ENCODE data around the gene SH3GL2. TPM values are rescaled to one million over a fixed set of nuclear protein-coding genes. Genes with fewer than 3 reads are reported as not detected.

The SH3GL2 gene
- polyA plus RNA-seq, 3 donors = not detected

DNA sequence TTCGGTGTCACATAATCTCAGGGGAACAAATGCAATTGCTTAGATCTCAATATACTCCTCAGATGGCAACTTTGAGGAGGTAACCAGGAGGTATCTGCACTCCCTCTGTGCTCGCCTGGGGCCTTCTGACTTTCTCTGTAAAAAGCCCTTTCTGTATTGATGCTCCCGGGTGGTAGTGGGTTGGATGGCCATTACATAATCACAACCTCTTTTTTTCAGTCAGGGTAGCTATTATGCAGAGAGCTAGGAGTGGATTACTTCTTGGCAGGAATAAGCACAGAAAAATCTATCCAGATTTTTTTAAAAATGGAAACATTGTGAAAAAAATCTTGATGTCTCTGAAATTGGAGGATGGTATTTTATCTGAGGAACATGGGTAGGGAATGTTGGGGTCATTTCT is 116.6 kb downstream of the SH3GL2 start:
- Mint-ChIP-seq H3K4me3 (no peak overlapping the region), H3K27ac (no peak overlapping the region), H3K9me3 (peaks cover 0 to 9% (median 2%) of the 10 kb centered on the region in 7 donors), H3K36me3 (no peaks in the 10 kb centered on the region), H3K4me1 (no peaks in the 10 kb centered on the region), H3K27me3 (ENCODE audit: low read depth in 3 of 3) (no peaks in the 10 kb centered on the region)
- no peak overlapping the region for H2AFZ ChIP-seq (ENCODE audit: insufficient read depth, low read depth, low read length, poor library complexity, severe bottlenecking)
- H3K4me2 ChIP-seq (replicated peaks; ENCODE audit: extremely low read depth, low read length, poor library complexity, severe bottlenecking) = no peak overlapping the region
- no peaks in the 10 kb centered on the region for H3K4me1 ChIP-seq (ENCODE audit: control insufficient read depth in 1 of 2, insufficient read depth in 2 of 2, low read length in 2 of 2)
- no peaks in the 10 kb centered on the region for H3K27me3 ChIP-seq (ENCODE audit: control insufficient read depth in 2 of 2, insufficient read depth in 2 of 2, low read length in 2 of 2)
- no peaks in the 10 kb centered on the region for H4K20me1 ChIP-seq (ENCODE audit: insufficient read depth, low read length)
- WGBS (ENCODE audit: insufficient coverage) = no CpG with 5 or more reads among the region's 3 CpGs
- DNase-seq = no peak
- peaks cover 0 to 4% of the 10 kb centered on the region in 2 donors for H3K9me3 ChIP-seq (replicated peaks in 1 of 2; ENCODE audit: control insufficient read depth in 1 of 2, insufficient read depth in 1 of 2, low read length in 2 of 2)
- H3K27ac ChIP-seq (ENCODE audit: low read depth in 1 of 2, low read length in 2 of 2) = no peak overlapping the region
- H3K79me2 ChIP-seq (ENCODE audit: insufficient read depth, low read length) = no peaks in the 10 kb centered on the region
- no peaks in the 10 kb centered on the region for H3K36me3 ChIP-seq (replicated peaks in 1 of 2; ENCODE audit: control insufficient read depth in 1 of 2, insufficient read depth in 2 of 2, low read length in 2 of 2)
- intact Hi-C loops (cut with micrococcal nuclease) = no loop called here
- H3K9ac ChIP-seq (ENCODE audit: insufficient read depth, low read length, poor library complexity, severe bottlenecking) = no peak overlapping the region
- H3K4me3 ChIP-seq (replicated peaks in 1 of 3; ENCODE audit: low read depth in 2 of 3, low read length in 3 of 3) = no peak overlapping the region
- TF ChIP-seq, protein P1, sequence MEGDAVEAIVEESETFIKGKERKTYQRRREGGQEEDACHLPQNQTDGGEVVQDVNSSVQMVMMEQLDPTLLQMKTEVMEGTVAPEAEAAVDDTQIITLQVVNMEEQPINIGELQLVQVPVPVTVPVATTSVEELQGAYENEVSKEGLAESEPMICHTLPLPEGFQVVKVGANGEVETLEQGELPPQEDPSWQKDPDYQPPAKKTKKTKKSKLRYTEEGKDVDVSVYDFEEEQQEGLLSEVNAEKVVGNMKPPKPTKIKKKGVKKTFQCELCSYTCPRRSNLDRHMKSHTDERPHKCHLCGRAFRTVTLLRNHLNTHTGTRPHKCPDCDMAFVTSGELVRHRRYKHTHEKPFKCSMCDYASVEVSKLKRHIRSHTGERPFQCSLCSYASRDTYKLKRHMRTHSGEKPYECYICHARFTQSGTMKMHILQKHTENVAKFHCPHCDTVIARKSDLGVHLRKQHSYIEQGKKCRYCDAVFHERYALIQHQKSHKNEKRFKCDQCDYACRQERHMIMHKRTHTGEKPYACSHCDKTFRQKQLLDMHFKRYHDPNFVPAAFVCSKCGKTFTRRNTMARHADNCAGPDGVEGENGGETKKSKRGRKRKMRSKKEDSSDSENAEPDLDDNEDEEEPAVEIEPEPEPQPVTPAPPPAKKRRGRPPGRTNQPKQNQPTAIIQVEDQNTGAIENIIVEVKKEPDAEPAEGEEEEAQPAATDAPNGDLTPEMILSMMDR (IDR thresholded peaks at IDR 0.05) = no peak

DNA sequence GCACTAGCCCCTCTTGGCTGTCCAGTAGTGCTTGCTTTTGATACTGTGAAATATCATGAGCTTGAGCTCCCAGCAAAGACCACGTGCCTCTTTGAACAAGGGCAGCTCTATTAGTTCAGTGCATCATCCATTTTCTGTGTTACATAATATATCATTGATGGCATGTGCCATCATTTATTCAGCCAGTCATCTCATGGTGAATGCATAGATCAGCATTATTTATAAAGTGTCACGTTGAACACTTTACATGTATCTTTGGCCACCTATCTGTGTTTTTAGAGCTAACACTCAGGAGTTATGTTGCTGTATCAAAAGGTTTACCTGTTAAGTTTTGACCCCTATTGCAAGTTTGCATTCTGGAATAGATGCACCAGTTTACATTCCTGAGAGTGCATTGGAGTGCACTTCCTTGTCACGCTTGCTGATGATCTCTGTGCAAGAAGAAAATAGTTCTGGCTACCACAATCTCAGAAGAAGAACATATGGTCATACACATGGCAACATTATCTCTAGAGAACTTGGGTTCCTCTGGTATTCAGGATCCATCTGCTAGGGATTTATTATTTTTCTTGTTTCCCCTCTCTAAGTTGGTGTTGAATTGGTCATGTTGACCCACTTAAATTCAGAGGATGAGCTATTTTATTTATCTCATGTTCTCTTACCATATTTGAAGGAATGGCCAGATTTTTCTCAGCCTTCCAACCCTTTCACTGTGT is 120.9 kb downstream of the SH3GL2 start:
- H3K4me3 ChIP-seq (replicated peaks in 1 of 3; ENCODE audit: low read depth in 2 of 3, low read length in 3 of 3) = no peak overlapping the region
- peaks cover 0 to 6% (median 2%) of the 10 kb centered on the region in 7 donors for H3K9me3 Mint-ChIP-seq
- H3K36me3 Mint-ChIP-seq = no peaks in the 10 kb centered on the region
- H3K27me3 Mint-ChIP-seq (ENCODE audit: low read depth in 3 of 3) = no peaks in the 10 kb centered on the region
- H3K27ac Mint-ChIP-seq = no peak overlapping the region
- 100% methylated on average over 1 of the region's 3 CpGs for WGBS (ENCODE audit: insufficient coverage)
- no peaks in the 10 kb centered on the region for H4K20me1 ChIP-seq (ENCODE audit: insufficient read depth, low read length)
- H3K4me1 Mint-ChIP-seq = no peaks in the 10 kb centered on the region
- H3K9ac ChIP-seq (ENCODE audit: insufficient read depth, low read length, poor library complexity, severe bottlenecking) = no peak overlapping the region
- DNase-seq = no peak
- no peaks in the 10 kb centered on the region for H3K4me1 ChIP-seq (ENCODE audit: control insufficient read depth in 1 of 2, insufficient read depth in 2 of 2, low read length in 2 of 2)
- peaks cover 0 to 4% of the 10 kb centered on the region in 2 donors for H3K9me3 ChIP-seq (replicated peaks in 1 of 2; ENCODE audit: control insufficient read depth in 1 of 2, insufficient read depth in 1 of 2, low read length in 2 of 2)
- TF ChIP-seq, protein P1 (IDR thresholded peaks at IDR 0.05) = no peak
- no peaks in the 10 kb centered on the region for H3K79me2 ChIP-seq (ENCODE audit: insufficient read depth, low read length)
- no peak overlapping the region for H3K4me2 ChIP-seq (replicated peaks; ENCODE audit: extremely low read depth, low read length, poor library complexity, severe bottlenecking)
- intact Hi-C loops (cut with micrococcal nuclease) = no loop called here
- no peaks in the 10 kb centered on the region for H3K36me3 ChIP-seq (replicated peaks in 1 of 2; ENCODE audit: control insufficient read depth in 1 of 2, insufficient read depth in 2 of 2, low read length in 2 of 2)
- H3K27me3 ChIP-seq (ENCODE audit: control insufficient read depth in 2 of 2, insufficient read depth in 2 of 2, low read length in 2 of 2) = no peaks in the 10 kb centered on the region
- no peak overlapping the region for H3K4me3 Mint-ChIP-seq
- H2AFZ ChIP-seq (ENCODE audit: insufficient read depth, low read depth, low read length, poor library complexity, severe bottlenecking) = no peak overlapping the region
- H3K27ac ChIP-seq (ENCODE audit: low read depth in 1 of 2, low read length in 2 of 2) = no peak overlapping the region
